HEK293 (cell line): ENCODE results near the gene CDC25C.

Source experiments
- MEIS1 ChIP-seq: sonication (generic); formaldehyde crosslinking; IDR thresholded peaks from 2 replicates; pipeline ENCODE4 v1.8.1; 2022; ENCODE audit warnings: missing genetic modification reagents, mild to moderate bottlenecking, borderline replicate concordance
- PRDM1 ChIP-seq: fragments of 450-650 bp; formaldehyde crosslinking; IDR thresholded peaks from 2 replicates; pipeline ENCODE4; 2016; ENCODE audit warnings: missing biosample characterization, missing genetic modification characterization
- YY1 ChIP-seq: fragments of 450-650 bp; formaldehyde crosslinking; IDR thresholded peaks from 2 replicates; pipeline ENCODE4 v1.5.1; 2018; ENCODE audit warnings: missing biosample characterization, missing genetic modification characterization
- ZBTB7A ChIP-seq: fragments of 450-650 bp; formaldehyde crosslinking; IDR thresholded peaks from 2 replicates; pipeline ENCODE4 v1.5.1; 2016; ENCODE audit warnings: low read depth, missing biosample characterization, missing genetic modification characterization
- ZNF10 ChIP-seq: fragments of 450-650 bp; formaldehyde crosslinking; IDR thresholded peaks from 2 replicates; pipeline ENCODE4 v1.5.1; 2017; ENCODE audit warnings: missing biosample characterization, missing genetic modification characterization
- ZNF560 ChIP-seq: fragments of 450-650 bp; formaldehyde crosslinking; IDR thresholded peaks from 2 replicates; pipeline ENCODE4 v1.5.1; 2017; ENCODE audit warnings: missing biosample characterization, missing genetic modification characterization, borderline replicate concordance
- ZSCAN30 ChIP-seq: fragments of 450-650 bp; IDR thresholded peaks from 2 replicates; pipeline ENCODE4 v1.5.1; 2018; ENCODE audit warnings: missing biosample characterization, mild to moderate bottlenecking, missing genetic modification characterization, moderate library complexity
- TF ChIP-seq, protein P1 (sequence below): fragments of 450-650 bp; formaldehyde crosslinking; IDR thresholded peaks from 2 replicates; pipeline ENCODE4 v1.5.1; 2016; ENCODE audit warnings: missing biosample characterization, missing genetic modification characterization, low read depth
- TF ChIP-seq, protein P2 (sequence below): fragments of 450-650 bp; formaldehyde crosslinking; IDR thresholded peaks from 2 replicates; pipeline ENCODE4 v1.5.1; 2016; ENCODE audit warnings: missing biosample characterization, missing genetic modification characterization

DNA sequence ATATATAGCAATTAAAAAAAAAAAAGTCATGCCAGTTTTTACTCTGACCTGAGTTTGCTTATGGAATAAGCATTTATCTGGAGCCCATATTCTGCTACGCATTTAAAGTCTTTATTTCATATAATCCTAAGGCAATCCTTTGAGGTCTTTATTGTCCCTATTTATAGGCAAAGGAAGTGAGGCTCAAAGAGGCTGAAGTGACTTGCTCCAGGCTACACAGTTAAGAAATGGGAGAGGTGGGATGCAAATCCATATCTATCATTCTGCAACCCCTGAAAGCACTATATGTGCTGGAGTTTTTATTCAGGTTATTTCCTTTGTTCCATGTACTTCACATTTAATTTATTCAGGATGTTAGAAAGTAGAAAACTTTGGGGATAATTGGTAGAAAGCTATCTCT, 33.0 kb upstream of the CDC25C start:
- no peak for TF ChIP-seq MEIS1 (CRISPR knock-in tag)
- TF ChIP-seq, protein P1, sequence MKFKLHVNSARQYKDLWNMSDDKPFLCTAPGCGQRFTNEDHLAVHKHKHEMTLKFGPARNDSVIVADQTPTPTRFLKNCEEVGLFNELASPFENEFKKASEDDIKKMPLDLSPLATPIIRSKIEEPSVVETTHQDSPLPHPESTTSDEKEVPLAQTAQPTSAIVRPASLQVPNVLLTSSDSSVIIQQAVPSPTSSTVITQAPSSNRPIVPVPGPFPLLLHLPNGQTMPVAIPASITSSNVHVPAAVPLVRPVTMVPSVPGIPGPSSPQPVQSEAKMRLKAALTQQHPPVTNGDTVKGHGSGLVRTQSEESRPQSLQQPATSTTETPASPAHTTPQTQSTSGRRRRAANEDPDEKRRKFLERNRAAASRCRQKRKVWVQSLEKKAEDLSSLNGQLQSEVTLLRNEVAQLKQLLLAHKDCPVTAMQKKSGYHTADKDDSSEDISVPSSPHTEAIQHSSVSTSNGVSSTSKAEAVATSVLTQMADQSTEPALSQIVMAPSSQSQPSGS (tag by site-specific recombination): no peak
- no peak for TF ChIP-seq PRDM1 (tag by site-specific recombination)
- no peak for TF ChIP-seq ZSCAN30 (tag by site-specific recombination)
- no peak for TF ChIP-seq YY1
- no peak for TF ChIP-seq ZNF560 (tag by site-specific recombination)
- TF ChIP-seq, protein P2, sequence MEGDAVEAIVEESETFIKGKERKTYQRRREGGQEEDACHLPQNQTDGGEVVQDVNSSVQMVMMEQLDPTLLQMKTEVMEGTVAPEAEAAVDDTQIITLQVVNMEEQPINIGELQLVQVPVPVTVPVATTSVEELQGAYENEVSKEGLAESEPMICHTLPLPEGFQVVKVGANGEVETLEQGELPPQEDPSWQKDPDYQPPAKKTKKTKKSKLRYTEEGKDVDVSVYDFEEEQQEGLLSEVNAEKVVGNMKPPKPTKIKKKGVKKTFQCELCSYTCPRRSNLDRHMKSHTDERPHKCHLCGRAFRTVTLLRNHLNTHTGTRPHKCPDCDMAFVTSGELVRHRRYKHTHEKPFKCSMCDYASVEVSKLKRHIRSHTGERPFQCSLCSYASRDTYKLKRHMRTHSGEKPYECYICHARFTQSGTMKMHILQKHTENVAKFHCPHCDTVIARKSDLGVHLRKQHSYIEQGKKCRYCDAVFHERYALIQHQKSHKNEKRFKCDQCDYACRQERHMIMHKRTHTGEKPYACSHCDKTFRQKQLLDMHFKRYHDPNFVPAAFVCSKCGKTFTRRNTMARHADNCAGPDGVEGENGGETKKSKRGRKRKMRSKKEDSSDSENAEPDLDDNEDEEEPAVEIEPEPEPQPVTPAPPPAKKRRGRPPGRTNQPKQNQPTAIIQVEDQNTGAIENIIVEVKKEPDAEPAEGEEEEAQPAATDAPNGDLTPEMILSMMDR (tag by site-specific recombination): no peak
- TF ChIP-seq ZBTB7A (tag by site-specific recombination): no peak
- no peak for TF ChIP-seq ZNF10
